ENCODE data around the gene SLC11A1.

Gene SLC11A1

DNA sequence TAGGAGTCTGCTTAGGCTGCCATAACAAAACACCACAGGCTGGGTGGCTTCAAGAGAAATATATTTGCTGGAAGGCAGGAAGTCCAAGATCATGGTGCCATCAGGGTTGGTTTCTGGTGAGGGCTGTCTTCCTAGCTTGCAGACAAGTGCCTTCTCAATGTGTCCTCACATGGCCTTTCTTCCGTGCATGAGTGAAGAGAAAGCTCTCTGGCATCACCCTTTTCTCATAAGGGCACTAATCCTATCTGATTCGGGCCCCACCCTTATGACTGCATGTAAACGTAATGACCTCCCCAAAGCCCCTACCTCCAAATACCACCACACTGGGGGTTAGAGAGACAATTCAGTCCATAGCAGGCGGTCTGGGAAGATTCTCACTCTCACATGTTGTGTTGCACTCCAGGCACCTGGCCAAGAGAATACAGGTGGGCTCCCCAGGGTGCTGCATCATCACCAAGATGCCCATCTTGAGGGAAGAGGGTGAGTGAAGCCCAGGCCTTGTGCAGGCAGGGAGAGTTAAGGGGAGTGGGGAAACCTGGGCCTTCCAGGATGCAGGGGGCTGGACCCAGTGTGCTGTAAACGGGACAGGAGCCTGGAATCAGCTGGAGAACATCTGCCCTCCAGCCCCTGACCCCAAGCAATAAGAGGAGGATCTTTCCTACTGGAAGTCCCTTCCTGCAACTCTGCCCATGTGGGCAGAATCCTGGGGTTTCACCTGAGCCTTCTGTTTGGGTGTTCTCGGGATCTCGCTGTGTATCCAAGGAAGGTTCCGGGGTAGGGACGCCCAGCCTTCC lies 15.3 kb upstream of the SLC11A1 start:
- no peak for DNase-seq

DNA sequence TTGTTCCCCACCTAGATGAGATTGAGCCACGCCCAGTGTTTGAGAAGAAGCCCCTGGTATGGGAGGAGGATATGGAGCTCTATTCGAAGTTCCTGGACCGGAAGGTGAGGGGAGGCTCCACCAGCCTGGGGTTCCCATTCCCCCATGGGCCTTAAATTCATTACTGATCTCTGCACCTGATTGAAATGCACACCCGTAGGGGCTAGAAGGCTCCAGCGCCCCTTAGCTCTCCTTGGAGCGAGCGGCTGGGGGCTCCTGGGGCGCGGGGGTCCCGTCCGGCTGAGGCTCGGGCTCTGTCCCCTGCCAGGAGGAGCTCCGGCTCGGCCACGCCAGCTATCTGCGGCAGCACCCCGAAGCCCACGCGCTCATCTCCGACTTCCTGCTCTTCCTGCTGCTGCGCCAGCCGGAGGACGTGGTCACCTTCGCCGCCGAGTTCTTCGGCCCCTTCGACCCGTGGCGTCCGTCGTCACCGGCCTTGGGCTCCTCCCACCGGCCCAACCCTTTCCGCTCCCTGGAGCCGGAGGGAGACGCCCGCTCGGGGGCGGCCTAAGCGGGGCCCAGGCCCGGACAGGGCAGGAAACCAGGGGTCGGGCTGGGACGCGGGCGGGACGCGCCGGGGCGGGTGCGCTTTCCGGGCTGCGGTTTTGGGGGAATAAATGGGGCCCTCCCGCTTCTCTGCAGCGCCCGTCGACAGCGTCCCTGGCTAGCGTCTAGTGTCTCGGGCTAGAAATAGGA lies 14.5 kb upstream of the SLC11A1 start:
- DNase-seq = peak in 43 of 51 donors; percentile 18 to 81 (median 52)

DNA sequence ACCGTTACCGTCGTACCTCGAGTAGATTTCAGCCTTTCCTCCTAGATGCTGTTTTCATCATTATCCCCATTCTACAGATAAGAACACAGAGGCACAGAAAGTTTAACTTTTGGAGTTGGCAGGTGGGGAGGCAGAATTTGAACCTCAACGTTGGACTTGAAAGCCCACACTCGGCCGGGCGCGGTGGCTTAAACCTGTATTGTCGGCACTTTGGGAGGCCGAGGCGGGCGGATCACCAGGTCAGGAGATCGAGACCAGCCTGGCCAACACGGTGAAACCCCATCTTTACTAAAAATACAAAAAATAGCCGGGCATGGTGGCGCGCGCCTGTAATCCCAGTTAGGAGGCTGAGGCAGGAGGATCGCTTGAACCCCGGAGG lies 13.9 kb upstream of the SLC11A1 start:
- DNase-seq = no peak

DNA sequence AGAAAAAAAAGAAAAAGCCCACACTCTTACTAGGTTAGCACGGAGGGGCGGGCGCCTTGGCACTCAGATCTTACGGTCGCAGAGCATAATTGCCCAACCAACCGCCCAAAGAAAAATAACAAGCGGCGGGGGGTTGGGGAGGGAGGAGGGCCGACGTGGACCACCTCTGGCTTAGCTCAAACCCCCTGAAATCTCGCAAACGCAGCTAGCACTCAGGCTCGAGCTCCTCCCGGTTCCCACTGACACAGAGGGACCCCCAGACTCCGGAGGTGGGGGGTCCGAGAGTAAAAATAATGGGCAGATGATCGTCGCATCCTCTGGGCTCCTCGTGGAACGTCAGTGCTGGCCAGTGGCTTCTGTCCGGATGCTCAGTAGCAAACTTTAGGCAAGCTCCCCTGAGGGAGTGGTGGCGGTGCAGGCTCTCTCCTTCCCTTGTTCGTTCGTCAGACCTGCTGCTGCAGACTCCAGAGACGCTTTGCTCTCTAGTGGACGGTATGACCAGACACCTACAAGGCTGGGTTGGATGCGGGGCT lies 13.4 kb upstream of the SLC11A1 start:
- DNase-seq = peak in 2 of 51 donors; percentile 7 to 33

DNA sequence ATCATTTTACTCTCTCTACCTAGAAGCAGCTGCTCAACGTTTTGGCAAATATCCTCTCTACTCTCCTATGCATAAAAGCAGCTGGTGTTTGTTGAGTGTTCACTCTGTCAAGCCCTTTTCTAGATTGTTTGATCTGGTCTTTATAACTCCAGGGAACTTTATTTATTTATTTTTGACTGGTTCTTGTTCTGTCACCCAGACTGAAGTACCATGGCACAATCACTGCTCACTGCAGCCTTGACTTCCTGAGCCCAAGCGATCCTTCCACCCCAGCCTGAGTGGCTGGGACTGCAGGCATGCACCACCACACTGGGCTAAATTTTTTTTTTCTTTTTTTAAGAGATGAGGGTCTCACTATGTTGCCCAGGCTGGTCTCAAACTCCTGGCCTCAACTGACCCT lies 12.7 kb upstream of the SLC11A1 start:
- DNase-seq = no peak

DNA sequence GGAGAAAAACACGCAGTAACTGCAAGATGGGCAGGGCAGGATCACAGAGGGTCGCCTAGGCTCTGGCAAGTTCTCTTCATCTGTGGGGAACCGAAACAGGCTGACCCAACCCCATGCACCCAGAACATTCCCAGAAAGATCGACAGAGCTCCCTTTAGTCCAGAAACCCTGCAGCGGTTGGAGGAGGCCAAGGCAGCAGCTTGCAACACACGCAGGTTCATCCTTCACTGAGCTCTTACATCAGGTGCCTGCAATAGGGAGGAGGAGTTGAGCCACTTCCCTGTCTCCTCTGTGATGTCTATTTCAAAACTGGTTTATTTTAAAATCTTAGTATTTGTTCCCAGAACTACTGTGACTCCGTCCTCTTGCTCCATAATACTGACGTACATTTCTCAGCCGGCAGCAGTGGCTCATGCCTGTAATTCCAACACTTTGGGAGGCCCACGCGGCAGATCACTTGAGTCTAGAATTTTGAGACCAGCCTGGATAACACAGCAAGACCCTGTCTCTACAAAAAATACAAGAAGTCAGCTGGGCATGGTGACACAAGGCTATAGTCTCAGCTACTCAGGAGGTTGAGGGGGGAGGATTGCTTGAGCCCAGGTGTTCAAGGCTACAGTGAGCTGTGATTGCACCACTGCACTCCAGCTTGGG lies 11.5 kb upstream of the SLC11A1 start:
- peak in 13 of 51 donors; percentile 4 to 71 (median 35) for DNase-seq

DNA sequence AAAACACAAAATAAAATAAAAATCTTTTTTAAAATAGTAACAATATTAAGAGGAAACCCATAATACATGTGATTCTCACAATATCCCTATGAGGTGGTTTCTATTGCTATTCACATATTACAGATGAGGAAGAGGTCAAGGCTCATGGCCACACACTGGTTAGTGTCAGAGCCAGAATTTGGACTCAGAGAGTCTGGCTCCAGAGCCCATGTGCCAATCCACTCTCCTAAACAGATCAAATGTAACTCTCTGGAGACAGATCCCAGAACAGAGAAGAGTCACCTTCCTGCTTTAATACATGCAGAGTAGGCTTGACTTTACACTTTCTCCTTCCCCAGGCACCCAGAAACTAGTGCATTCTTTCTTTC lies 10.1 kb upstream of the SLC11A1 start:
- DNase-seq = no peak

DNA sequence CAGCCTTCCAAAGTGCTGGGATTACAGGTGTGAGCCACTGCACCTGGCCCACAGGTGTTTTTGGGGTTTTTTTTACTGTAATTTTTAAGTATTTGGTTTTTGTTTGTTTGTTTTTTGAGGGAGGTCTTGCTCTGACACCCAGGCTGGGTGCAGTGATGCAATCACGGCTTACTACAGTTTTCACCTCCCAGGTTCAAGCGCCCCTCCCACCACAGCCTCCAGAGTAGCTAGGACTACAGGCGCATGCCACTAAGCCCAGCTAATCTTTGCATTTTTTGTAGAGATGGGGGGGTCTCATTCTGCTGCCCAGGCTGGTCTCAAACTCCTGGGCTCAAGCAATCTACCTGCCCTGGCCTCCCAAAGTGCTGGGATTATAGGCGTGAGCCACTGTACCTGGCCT lies 7.3 kb upstream of the SLC11A1 start:
- DNase-seq = no peak

DNA sequence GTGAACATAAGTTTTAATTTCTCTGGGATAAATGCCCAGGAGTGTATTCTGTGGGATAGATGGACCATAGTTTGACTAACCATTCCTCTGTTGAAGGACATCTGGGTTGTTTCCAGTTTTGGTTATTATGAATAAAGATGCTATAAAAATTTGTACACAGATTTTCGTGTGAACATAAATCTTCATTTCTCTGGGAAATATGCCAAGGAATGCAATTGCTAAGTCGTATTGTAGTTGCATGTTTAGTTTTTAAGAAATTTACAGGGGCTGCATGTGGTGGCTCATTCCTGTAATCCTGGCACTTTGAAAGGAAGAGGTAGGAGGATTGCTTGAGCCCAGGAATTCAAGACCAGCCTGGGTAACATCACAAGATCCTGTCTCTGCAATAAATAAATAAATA lies 6.9 kb upstream of the SLC11A1 start:
- DNase-seq = no peak

DNA sequence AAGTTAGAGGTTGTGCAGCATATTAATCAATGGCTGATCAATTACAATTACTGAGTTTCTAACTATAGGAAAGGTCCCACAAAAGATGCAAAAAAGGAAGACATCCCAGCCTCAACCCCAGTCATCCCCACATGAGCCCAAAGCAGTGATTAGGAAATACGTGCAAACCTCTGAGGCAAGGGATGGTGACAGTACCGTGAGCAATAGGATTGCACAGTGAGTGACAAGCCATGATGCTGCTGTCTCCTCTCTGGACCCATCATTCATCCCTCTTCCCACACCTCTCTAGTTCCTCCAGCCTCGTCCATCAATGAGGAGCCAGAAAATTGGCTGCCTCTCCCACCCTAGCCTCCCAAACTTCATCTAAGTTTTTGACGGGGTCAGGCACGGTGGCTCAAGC lies 4.0 kb upstream of the SLC11A1 start:
- DNase-seq = no peak

DNA sequence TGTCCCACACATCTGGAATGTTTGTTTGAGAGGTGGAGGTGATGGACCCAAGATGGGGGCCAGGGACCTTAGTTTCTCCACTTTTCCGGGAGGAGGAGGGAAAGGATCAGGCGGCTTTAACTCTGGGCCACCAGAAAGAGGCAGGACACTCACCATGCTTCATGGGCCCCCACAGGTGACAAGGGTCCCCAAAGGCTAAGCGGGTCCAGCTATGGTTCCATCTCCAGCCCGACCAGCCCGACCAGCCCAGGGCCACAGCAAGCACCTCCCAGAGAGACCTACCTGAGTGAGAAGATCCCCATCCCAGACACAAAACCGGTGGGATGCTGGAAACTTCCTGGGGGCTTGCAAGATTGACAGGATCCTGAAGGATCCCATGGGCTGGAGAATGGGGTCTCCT lies 712 bp downstream of the SLC11A1 start:
- DNase-seq = no peak

DNA sequence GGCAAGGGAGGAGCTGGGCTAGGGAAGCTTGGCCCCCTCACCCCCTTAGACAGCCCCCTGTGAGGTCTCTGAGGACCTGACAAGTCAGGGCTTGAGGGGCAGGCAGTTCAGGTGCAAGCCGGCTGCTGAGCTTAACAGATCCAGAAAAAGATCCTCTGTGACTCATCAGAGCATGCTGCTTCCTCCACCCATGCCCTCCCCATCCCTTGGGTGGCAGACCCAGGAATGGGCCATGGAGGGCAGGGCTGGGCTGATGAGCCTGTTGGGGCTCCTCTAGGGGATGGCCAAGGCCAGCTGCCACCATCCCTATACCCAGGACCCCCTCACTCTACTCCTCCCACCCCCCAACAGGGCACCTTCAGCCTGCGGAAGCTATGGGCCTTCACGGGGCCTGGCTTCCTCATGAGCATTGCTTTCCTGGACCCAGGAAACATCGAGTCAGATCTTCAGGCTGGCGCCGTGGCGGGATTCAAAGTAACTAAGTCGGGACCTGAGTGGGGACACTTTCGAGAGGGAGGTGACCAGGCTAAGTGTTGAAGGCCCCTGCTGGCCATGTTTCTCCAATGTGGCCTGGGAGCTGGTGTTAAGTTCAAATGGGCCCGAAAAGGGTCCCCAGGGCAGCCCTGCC lies 1.9 kb downstream of the SLC11A1 start:
- DNase-seq = peak in 1 of 51 donors; percentile 22

DNA sequence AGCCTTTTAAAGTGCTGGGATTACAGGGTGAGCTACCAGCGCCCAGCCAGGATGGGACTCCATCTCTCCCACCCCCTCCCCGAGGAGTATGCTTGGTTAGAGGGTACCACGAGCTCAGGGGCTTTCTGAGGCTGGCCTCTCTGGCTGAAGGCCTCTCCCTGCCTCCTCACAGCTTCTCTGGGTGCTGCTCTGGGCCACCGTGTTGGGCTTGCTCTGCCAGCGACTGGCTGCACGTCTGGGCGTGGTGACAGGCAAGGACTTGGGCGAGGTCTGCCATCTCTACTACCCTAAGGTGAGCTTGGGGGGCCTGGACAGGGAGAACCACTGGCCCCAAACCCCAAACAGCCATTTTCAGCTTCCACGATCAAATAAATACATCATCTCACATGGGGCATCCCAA lies 2.9 kb downstream of the SLC11A1 start:
- DNase-seq = no peak

DNA sequence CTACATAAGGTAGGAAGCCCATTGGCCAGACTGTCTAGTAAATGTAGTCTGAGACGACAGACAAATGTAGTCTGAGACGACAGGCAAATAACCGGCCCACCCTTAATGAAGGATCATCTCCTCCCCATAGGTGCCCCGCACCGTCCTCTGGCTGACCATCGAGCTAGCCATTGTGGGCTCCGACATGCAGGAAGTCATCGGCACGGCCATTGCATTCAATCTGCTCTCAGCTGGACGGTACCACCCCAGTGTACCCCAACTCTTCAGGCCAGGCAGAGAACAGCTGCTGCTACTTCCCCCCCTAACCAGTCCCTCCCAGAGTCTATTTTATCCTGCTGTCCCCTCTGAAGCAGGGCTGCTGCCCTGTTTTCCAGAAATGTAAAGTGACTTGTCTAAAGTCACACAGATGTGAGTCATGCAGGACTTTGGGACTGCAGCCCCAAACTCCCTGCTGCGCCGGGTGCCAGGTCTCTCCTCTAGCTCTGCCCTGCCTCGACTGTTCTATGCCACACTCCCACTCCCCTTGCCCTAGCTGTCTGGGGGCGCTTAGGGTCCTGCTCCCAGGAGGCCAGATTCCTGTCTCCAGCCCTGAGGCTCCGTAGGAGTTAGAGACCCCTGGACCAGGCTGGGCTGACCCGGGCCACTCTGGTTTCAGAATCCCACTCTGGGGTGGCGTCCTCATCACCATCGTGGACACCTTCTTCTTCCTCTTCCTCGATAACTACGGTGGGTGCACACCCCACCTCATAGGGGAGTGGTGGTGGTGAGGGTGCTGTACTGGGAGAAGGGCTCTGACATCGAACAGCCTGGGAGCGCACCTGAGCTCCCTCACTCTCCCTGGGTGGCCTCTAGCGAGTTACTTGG lies 4.7 kb downstream of the SLC11A1 start:
- DNase-seq = no peak

DNA sequence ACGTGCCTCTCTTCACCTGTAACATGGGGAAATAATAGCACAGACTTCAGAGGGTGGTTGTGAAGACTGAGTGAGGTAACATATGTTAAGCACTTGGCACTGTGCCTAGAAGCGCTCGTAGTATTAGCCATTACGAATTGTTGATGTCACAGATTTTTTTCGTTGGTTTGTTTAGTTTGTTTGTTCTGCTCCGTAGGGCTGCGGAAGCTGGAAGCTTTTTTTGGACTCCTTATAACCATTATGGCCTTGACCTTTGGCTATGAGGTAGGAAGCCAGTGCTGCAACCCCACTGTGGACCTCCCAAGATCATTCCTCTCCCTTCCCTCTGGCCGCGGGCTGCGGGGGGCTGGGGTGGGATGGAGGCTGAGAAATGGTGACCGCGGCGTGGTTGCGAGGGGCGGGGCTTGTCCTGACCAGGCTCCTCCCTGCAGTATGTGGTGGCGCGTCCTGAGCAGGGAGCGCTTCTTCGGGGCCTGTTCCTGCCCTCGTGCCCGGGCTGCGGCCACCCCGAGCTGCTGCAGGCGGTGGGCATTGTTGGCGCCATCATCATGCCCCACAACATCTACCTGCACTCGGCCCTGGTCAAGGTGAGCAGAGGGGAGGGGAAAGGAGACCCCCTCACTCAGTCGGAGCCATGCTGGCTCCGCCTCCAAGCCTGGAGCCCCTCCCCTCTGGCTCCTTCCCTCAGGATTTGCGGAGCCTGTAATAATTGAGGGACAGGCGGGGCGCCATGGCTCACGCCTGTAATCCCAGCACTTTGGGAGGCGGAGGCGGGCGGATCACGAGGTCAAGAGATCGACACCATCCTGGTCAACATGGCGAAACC lies 5.5 kb downstream of the SLC11A1 start:
- peak in 1 of 51 donors; percentile 23 for DNase-seq

DNA sequence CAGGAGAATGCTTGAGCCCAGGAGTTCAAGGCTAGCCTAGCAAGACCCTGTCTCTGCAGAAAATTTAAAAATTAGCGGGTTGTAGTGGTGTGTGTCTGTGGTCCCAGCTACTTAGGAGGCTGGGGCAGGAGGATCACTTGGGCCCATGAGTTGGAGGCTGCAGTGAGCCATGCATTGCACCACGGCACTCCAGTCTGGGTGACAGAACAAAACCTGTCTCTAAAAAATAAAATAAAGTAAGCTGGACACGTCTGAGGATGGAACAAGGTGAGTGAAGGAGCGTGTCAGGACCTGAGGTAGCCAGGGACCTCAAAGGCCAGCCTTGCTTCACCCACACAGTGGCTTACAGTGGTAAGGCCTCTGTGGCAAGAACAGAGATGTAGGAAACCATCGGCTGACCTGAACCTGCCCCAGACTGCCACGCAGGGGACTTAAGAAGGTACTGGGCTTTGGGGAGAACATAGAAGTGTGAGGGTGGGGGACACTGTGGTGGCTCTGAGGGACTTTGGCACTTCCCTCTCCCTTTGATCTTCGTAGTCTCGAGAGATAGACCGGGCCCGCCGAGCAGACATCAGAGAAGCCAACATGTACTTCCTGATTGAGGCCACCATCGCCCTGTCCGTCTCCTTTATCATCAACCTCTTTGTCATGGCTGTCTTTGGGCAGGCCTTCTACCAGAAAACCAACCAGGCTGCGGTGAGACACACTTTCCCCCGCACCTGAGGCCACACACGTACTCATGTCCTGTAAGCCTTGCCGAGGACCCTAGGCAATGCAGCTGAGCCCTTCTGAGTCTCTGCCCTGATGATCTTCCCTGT lies 7.5 kb downstream of the SLC11A1 start:
- no peak for DNase-seq

DNA sequence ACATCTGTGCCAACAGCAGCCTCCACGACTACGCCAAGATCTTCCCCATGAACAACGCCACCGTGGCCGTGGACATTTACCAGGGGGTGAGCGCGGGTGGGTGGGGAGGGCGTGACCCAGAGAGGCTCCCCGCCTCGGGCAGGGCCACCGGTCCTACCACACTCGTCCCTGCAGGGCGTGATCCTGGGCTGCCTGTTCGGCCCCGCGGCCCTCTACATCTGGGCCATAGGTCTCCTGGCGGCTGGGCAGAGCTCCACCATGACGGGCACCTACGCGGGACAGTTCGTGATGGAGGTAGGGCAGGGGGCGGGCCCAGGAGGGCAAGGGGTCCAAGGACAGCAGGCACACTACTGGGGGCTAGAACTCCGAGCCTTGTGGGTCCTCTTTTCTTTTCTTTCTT lies 9.1 kb downstream of the SLC11A1 start:
- no peak for DNase-seq

DNA sequence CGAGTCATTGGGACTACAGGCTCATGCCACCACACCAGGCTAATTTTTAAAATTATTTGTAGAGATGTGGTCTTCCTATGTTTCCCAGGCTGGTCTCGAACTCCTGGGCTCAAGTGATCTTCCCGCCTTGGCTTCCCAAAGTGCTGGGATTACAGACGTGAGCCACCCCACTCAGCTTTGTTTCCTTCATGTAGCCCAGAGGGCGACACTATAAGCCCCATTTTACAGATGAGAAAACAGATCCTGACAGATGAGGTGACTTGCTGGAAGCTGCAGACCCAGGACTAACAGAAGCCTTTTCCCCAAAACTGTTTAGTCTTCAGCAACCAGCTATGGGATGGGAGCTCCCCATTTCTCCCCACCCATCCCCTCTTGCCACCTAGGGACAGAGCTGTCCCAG lies 10.4 kb downstream of the SLC11A1 start:
- DNase-seq = no peak

DNA sequence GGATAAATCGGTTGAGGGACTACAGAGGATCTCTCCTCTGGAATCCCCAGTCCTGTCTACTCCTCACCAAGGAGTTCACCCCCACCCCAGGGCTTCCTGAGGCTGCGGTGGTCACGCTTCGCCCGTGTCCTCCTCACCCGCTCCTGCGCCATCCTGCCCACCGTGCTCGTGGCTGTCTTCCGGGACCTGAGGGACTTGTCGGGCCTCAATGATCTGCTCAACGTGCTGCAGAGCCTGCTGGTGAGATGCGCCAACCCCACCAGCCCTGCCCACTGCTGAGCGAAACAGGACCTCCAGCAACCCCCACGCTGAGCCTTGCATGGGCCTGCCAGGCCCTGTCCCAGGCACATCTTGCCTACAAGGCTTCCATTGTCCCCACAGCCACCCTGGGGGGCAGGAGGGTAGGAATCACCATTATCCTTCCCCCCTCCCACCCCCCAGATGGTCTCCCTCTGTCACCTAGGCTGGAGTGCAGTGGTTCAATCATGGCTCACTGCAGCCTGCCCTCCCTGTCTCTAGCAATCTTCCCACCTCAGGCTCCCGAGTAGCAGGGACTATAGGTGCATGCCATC lies 10.9 kb downstream of the SLC11A1 start:
- DNase-seq = no peak
